GM12878 (cell line): ENCODE measurements around the gene CD244. TPM values are rescaled to one million over a fixed set of nuclear protein-coding genes. Genes with fewer than 3 reads are reported as not detected.

Experiments
- ATAC-seq: fragments of 200-7000 bp; cut with Tn5 transposase; 3 replicates; pipeline ENCODE4 v1.9.1; 2020; ENCODE audit warnings: mild to moderate bottlenecking, moderate library complexity
- BruUV-seq: library from RNA; stranded (reverse); fragments of 400-500 nt; replicated peaks from 2 replicates; lab custom pipeline; 2021; lab: Mats Ljungman, UMichigan
- CTCF ChIA-PET: fragments of 300-600 bp; sonication (Branson Sonifier 250); formaldehyde crosslinking; extraction: SDS; loops from one replicate; lab custom pipeline; 2021; ENCODE audit warnings: inconsistent platforms; lab: Yijun Ruan, JAX
- POLR2A ChIA-PET: fragments of 350-600 bp; formaldehyde crosslinking; extraction: SDS; loops from one replicate; lab custom pipeline; 2021; ENCODE audit warnings: inconsistent platforms; lab: Charles Lee
- RAD21 ChIA-PET: fragments of 300-600 bp; sonication (Branson Sonifier 250); formaldehyde crosslinking; loops from one replicate; lab custom pipeline; 2023; ENCODE audit warnings: antibody characterized with exemption; ENCODE audit not compliant: unreplicated experiment; lab: Charles Lee
- SMC1A ChIA-PET: fragments of 300-600 bp; sonication (Branson Sonifier 250); formaldehyde crosslinking; loops from one replicate; lab custom pipeline; 2023; ENCODE audit not compliant: unreplicated experiment, uncharacterized antibody; lab: Charles Lee
- DNase-seq: peaks from one replicate; pipeline ENCODE4 v3.0.0-alpha.2; 2011; ENCODE audit warnings: low read depth, low spot score
- FAIRE-seq: peaks from 3 replicates; lab custom pipeline; 2011; peaks lifted over from hg19 to GRCh38; lab: Jason Lieb, UNC
- H2AFZ ChIP-seq: 2 replicates; pipeline ENCODE4 v1.6.0; 2011; ENCODE audit warnings: low read depth, low read length, control low read depth; ENCODE audit not compliant: control insufficient read depth
- H3K27ac ChIP-seq: 2 replicates; pipeline ENCODE4 v1.5.1; 2011; ENCODE audit warnings: control low read depth; ENCODE audit not compliant: control insufficient read depth, insufficient read depth
- H3K27me3 ChIP-seq, 2 experiments: replicated peaks in 1 of 2; 2 replicates each; pipeline versions ENCODE4 v1.6.0 to v1.6.1; 2011; ENCODE audit warnings: low read length in 1 of 2; ENCODE audit not compliant: control insufficient read depth in 2 of 2, insufficient read depth in 2 of 2
- H3K36me3 ChIP-seq, 2 experiments: 2 replicates each; pipeline ENCODE4 v1.5.1; 2011; ENCODE audit warnings: low read length in 1 of 2; ENCODE audit not compliant: control insufficient read depth in 2 of 2, insufficient read depth in 2 of 2
- H3K4me1 ChIP-seq: 2 replicates; pipeline ENCODE4 v1.6.1; 2011; ENCODE audit warnings: mild to moderate bottlenecking, low read length, moderate library complexity, mixed read lengths; ENCODE audit not compliant: control insufficient read depth, insufficient read depth
- H3K4me2 ChIP-seq: 2 replicates; pipeline ENCODE4 v1.6.0; 2011; ENCODE audit warnings: control low read depth; ENCODE audit not compliant: control insufficient read depth, insufficient read depth
- H3K4me3 ChIP-seq: fragments of 200-600 bp; sonication (generic); 2 replicates; pipeline ENCODE4 v1.5.1; 2016
- H3K79me2 ChIP-seq: 2 replicates; pipeline ENCODE4 v1.6.0; 2011; ENCODE audit warnings: low read length; ENCODE audit not compliant: control insufficient read depth, insufficient read depth
- H3K9ac ChIP-seq: 2 replicates; pipeline ENCODE4 v1.8.0; 2011; ENCODE audit warnings: low read length, control low read depth, mixed read lengths; ENCODE audit not compliant: control insufficient read depth, insufficient read depth
- H3K9me3 ChIP-seq: replicated peaks from 3 replicates; pipeline ENCODE4 v1.5.1; 2011; ENCODE audit warnings: mild to moderate bottlenecking, low read length; ENCODE audit not compliant: control insufficient read depth, insufficient read depth
- H4K20me1 ChIP-seq: 2 replicates; pipeline ENCODE4 v1.6.0; 2011; ENCODE audit not compliant: control insufficient read depth, insufficient read depth
- ASH2L ChIP-seq: fragments of 300-600, 200-600 bp; sonication (generic); IDR thresholded peaks from 2 replicates; pipeline ENCODE4 v1.6.1; 2017; ENCODE audit warnings: low read depth, mild to moderate bottlenecking, borderline replicate concordance
- CHD2 ChIP-seq: IDR thresholded peaks from 2 replicates; pipeline ENCODE4 v1.6.1; 2011; ENCODE audit warnings: low read depth, low read length, improper control_type of control experiment, borderline replicate concordance
- DPF2 ChIP-seq: fragments of 450-650 bp; IDR thresholded peaks from 2 replicates; pipeline ENCODE4 v1.6.1; 2017; ENCODE audit warnings: mild to moderate bottlenecking
- GATAD2B ChIP-seq: fragments of 450-650 bp; conservative IDR thresholded peaks from 2 replicates; pipeline ENCODE4 v1.6.1; 2017; ENCODE audit warnings: low read depth, mild to moderate bottlenecking, moderate library complexity
- MTA2 ChIP-seq: fragments of 450-650 bp; IDR thresholded peaks from 2 replicates; pipeline ENCODE4 v1.6.1; 2016; ENCODE audit warnings: low read depth, mild to moderate bottlenecking, moderate library complexity
- NR2C2 ChIP-seq: IDR thresholded peaks from 2 replicates; pipeline ENCODE4 v1.6.1; 2011; ENCODE audit warnings: borderline replicate concordance, low read depth; ENCODE audit not compliant: control insufficient read depth, insufficient read length
- RB1 ChIP-seq: fragments of 450-650 bp; formaldehyde crosslinking; IDR thresholded peaks from 2 replicates; pipeline ENCODE4 v1.6.1; 2017; ENCODE audit warnings: mild to moderate bottlenecking, borderline replicate concordance
- REST ChIP-seq: IDR thresholded peaks from 2 replicates; pipeline ENCODE4 v1.6.1; 2012; ENCODE audit warnings: mild to moderate bottlenecking, low read depth, low read length
- ZNF384 ChIP-seq: IDR thresholded peaks from 2 replicates; pipeline ENCODE4 v1.6.1; 2012; ENCODE audit warnings: low read depth, mild to moderate bottlenecking, low read length, improper control_type of control experiment, borderline replicate concordance
- WGBS: methylation state at CpG from one replicate; pipeline ENCODE4 v1.1.6; 2016; ENCODE audit warnings: low lambda C conversion rate; ENCODE audit not compliant: insufficient replicate concordance, insufficient coverage; ENCODE audit errors: missing lambda C conversion rate; 5-methylcytosine and 5-hydroxymethylcytosine counted together
- in situ Hi-C: fragments of 300-500 bp; cut with MboI; formaldehyde crosslinking; loops from 9 replicates; pipeline ENCODE4 v1.14.3; 2018; ENCODE audit warnings: mixed read lengths
- intact Hi-C: fragments of 100-400 bp; cut with micrococcal nuclease; formaldehyde crosslinking; loops from one replicate; pipeline ENCODE4 v1.14.2; 2022; ENCODE audit not compliant: unreplicated experiment
- polyA plus RNA-seq, 11 experiments: library from polyadenylated mRNA; depleted of rRNA in 4 of 11; unstranded in 6 of 11; stranded (reverse) in 5 of 11; fragments of >200 nt; fragmentation: Nextera tagmentation in 4 of 11; fragmentation: Illumina TruSeq in 1 of 11; extraction: Ambion mirVana in 4 of 11; extraction: Trizol in 1 of 11; gene quantifications; 1 replicate in 1 of 11; 2 replicates in 10 of 11; pipeline versions ENCODE4 v1.2.1 to v1.2.3, GENCODE V29; 2011 to 2016; ENCODE audit warnings: inconsistent platforms in 2 of 11, missing spikeins in 2 of 11, low read depth in 1 of 11
- total RNA-seq, 4 experiments: library from RNA; depleted of rRNA in 3 of 4; stranded (reverse); fragments of >200 nt in 3 of 4; fragmentation: Illumina TruSeq in 1 of 4; extraction: Trizol in 1 of 4; gene quantifications; 2 replicates each; pipeline versions ENCODE4 v1.2.1 to v1.2.3, GENCODE V29; 2013 to 2021
- TF ChIP-seq, protein P1 (sequence below): IDR thresholded peaks from 2 replicates; pipeline ENCODE4 v1.6.1; 2012; ENCODE audit warnings: low read length, inconsistent platforms

CD244 gene
- total and polyA plus RNA-seq, 10 of the 15 experiments (the other 5 are each of a cell fraction or from before 2014, with no cell fraction given): 0.24 to 13.6 (median 0.73) TPM

GRCh38 chr1:160814856-160815255 lies 47.8 kb downstream of the CD244 start:
- H3K9me3 ChIP-seq: no peaks in the 10 kb centered on the region
- RAD21 ChIA-PET: no interaction called here
- intact Hi-C loops: no loop called here
- H3K4me3 ChIP-seq: no peak overlapping the region
- no peaks in the 10 kb centered on the region for H3K27me3 ChIP-seq
- H3K27ac ChIP-seq: no peak overlapping the region
- H3K79me2 ChIP-seq: no peaks in the 10 kb centered on the region
- CTCF ChIA-PET: interaction anchor here (0.6 kb wide), 1 partner anchor 315 kb away, joined by 5 read pairs; no protein-coding TSS in a partner anchor
- WGBS: 89% methylated on average over 8 of the region's 8 CpGs
- no peaks in the 10 kb centered on the region for H4K20me1 ChIP-seq
- H3K9ac ChIP-seq: no peak overlapping the region
- no peaks in the 10 kb centered on the region for H3K4me1 ChIP-seq
- TF ChIP-seq GATAD2B: no peak
- no peak for TF ChIP-seq ASH2L
- no peak for TF ChIP-seq RB1
- no peak for TF ChIP-seq NR2C2
- TF ChIP-seq REST: no peak
- TF ChIP-seq CHD2: no peak
- TF ChIP-seq, protein P1, sequence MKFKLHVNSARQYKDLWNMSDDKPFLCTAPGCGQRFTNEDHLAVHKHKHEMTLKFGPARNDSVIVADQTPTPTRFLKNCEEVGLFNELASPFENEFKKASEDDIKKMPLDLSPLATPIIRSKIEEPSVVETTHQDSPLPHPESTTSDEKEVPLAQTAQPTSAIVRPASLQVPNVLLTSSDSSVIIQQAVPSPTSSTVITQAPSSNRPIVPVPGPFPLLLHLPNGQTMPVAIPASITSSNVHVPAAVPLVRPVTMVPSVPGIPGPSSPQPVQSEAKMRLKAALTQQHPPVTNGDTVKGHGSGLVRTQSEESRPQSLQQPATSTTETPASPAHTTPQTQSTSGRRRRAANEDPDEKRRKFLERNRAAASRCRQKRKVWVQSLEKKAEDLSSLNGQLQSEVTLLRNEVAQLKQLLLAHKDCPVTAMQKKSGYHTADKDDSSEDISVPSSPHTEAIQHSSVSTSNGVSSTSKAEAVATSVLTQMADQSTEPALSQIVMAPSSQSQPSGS: no peak
- no peak for TF ChIP-seq MTA2
- TF ChIP-seq ZNF384: no peak
- no peak for TF ChIP-seq DPF2
- TF ChIP-seq, all 136 proteins: peak for 0
- SMC1A ChIA-PET: interaction anchor here (1.3 kb wide), 1 partner anchor 18 kb away, joined by 3 read pairs; no protein-coding TSS in a partner anchor
- in situ Hi-C loops: no loop called here
- no peak for ATAC-seq
- POLR2A ChIA-PET: no interaction called here
- no peak for DNase-seq
- BruUV-seq: no TSS peak
- H3K36me3 ChIP-seq: no peaks in the 10 kb centered on the region
- H2AFZ ChIP-seq: no peak overlapping the region
- no peak for FAIRE-seq
- H3K4me2 ChIP-seq: no peak overlapping the region
